ENCODE measurements around the gene MAMLD1. TPM values are rescaled to one million over a fixed set of nuclear protein-coding genes. Genes with fewer than 3 reads are reported as not detected.
"Not testable (repeated sequence)": the region's sequence is repeated elsewhere in the genome, so short reads cannot be mapped to it uniquely, and the experiment has no call there.

MAMLD1 gene
- total RNA-seq, 1 experiment from 2014 or later, result 5.5 TPM

DNA sequence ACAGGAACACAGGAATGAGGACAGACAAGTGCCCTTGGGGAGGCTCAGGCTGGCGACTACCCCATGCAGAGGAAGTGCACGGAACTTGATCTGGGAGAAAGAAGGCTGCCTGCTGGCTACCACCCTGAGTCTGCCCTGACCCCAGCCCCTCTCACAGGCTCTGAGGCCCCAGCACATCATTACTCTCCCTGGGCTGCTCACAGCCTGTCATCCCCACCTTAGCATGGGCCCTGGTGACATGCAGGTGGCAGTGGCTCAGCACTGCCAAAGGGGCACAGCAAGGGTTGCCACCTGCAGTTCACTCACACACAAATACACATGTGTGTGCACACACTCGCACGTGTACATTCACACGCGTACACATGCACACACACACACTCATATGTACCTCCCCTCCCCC lies 26.1 kb upstream of the MAMLD1 start:
- no peak overlapping the region for H3K4me3 ChIP-seq
- no peaks in the 10 kb centered on the region for H3K27me3 ChIP-seq
- H3K9me3 ChIP-seq (replicated peaks), result no peaks in the 10 kb centered on the region
- no peak overlapping the region for H3K27ac ChIP-seq
- DNase-seq, result no peak
- H3K4me1 ChIP-seq, result no peaks in the 10 kb centered on the region
- H3K36me3 ChIP-seq, result no peaks in the 10 kb centered on the region

DNA sequence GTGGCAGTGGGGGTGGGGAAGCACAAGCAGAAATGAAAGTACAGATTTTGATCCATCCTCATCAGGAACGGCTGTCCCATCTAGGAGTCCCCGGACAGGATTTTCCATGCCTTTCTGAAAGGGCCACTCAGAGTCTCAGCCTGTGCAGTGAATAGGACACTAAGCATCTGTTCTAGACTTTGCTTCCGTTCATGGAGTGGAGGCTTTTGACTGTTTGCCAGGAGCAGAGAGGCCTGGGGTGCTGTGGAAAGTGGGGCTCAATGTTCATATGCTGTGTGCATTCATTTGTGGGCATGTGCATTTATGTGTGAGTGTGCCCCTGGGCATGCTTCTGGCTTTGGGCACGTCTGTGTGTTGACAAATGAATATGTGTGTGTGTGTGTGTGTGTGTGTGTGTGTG lies 25.6 kb upstream of the MAMLD1 start:
- no peaks in the 10 kb centered on the region for H3K9me3 ChIP-seq (replicated peaks)
- no peak overlapping the region for H3K4me3 ChIP-seq
- H3K27me3 ChIP-seq, result no peaks in the 10 kb centered on the region
- no peak for DNase-seq
- no peaks in the 10 kb centered on the region for H3K36me3 ChIP-seq
- no peaks in the 10 kb centered on the region for H3K4me1 ChIP-seq
- H3K27ac ChIP-seq, result no peak overlapping the region

DNA sequence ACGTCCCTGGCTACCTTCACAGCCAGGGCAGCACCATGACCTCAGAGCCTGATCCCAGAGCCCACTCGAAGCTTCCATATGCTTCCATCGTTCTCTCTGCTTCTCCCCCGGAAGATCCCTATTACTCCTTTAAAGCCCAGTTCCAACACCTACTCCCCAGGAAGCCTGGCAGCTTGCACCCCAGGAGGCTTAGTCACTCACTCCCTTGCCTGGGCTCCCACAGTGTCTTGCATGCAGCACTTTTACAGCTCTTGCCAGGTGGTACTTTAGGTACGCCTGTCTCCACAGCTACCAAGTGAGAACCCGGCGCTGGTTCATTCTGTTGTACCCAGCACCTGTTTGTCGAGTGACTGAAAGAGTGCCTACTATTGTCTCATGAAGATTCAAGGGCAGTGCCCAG lies 24.5 kb upstream of the MAMLD1 start:
- Histone ChIP-seq H3K27me3 (no peaks in the 10 kb centered on the region), H3K27ac (no peak overlapping the region), H3K36me3 (no peaks in the 10 kb centered on the region), H3K4me1 (no peaks in the 10 kb centered on the region), H3K9me3 (replicated peaks) (no peaks in the 10 kb centered on the region), H3K4me3 (no peak overlapping the region)
- DNase-seq, result no peak

DNA sequence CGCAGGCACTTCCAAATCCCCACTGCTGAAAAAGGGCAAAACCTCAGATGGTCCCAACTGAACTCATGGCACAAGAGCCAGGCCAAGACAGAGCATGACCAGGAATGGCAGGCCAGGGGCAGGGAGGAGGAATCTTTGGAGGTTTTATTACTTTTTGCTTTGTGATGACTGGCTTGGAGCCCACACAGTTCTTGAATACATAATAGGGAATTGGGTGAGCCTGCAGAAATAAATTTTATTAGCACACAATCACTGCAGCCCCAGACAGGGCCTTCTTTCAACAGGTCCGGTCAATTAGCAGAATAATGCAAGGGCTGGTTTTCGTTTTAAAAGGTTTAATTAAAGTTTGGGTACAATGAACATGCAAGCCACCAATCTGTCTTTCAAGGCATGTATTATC lies 23.4 kb upstream of the MAMLD1 start:
- no peaks in the 10 kb centered on the region for H3K36me3 ChIP-seq
- H3K9me3 ChIP-seq (replicated peaks), result no peaks in the 10 kb centered on the region
- H3K27ac ChIP-seq, result no peak overlapping the region
- no peak for DNase-seq
- no peak overlapping the region for H3K4me3 ChIP-seq
- no peaks in the 10 kb centered on the region for H3K4me1 ChIP-seq
- no peaks in the 10 kb centered on the region for H3K27me3 ChIP-seq

DNA sequence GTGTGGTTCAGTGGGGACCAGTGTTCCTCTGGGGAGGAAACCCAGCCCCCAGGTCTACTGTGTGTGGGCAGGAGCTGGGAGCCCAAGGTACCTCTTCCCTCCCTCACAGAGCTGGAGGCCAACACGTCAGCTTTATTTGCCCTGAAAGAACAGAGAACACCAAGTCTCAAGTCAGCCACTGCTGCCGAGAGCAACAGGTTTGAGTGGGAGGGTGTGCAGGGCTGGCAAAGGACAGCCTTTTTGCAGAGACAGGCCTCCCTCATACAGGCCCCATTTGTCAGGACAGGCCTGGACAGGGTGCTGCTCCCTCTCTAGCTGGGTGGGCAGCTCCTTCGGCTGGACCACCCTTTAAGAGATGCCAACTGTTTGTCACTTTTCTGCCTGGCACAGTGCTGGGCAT lies 22.8 kb upstream of the MAMLD1 start:
- H3K36me3 ChIP-seq, result not testable (repeated sequence)

DNA sequence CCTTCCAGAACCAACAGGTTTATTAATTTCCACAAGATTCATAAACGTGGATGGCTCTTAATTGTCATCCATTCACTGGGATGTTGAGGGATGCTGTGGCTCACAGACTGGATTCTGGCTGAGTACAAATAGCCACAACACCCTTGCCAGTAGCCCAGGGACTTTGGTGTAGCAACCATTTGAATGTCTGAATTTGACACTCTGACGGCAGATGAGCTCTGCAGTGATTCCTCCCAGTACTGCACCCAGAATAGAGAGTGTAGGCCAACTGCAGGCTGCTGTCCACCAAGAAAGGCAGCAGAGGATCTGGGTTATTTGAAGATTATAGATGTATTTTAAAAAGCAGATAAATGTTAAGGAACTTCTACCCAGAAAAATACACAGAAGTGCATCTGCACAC lies 15.6 kb upstream of the MAMLD1 start:
- H3K36me3 ChIP-seq, result no peaks in the 10 kb centered on the region
- H3K4me1 ChIP-seq, result peaks cover 21% of the 10 kb centered on the region
- no peak overlapping the region for H3K27ac ChIP-seq
- H3K27me3 ChIP-seq, result no peaks in the 10 kb centered on the region
- H3K9me3 ChIP-seq (replicated peaks), result no peaks in the 10 kb centered on the region
- H3K4me3 ChIP-seq, result no peak overlapping the region
- DNase-seq, result no peak

More for the DNA sequence above, 22.8 kb upstream of the MAMLD1 start:
- not testable (repeated sequence) for H3K4me3 ChIP-seq; DNase-seq; H3K4me1 ChIP-seq; H3K9me3 ChIP-seq (replicated peaks); H3K27ac ChIP-seq; H3K27me3 ChIP-seq

DNA sequence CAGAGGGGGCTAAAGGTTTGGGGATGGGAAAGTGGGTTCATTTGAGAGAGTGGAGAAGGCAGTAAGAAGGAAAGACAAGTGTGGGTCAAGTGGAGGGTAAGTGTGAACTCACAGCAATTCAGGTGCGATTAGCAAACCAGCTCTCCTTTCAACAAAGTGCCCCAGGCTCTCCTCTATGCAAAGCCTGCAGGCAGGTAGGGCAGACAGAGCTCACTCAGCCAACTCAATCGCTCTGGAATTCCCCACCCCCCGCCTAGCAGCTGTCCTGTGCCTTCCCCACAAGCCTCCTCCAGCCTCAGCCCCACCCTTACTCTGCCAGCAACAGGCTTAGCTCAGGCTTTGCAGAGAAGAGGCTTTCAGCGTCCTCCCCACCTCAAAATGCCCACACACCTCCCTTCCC lies 14.8 kb upstream of the MAMLD1 start:
- peak; percentile 77 to 78 for DNase-seq
- Histone ChIP-seq H3K4me1 (peaks cover 21% of the 10 kb centered on the region), H3K36me3 (no peaks in the 10 kb centered on the region), H3K27ac (peak overlapping the region; percentile 22; the same call in 1 of the 2 replicates), H3K27me3 (no peaks in the 10 kb centered on the region), H3K4me3 (no peak overlapping the region), H3K9me3 (replicated peaks) (no peaks in the 10 kb centered on the region)

DNA sequence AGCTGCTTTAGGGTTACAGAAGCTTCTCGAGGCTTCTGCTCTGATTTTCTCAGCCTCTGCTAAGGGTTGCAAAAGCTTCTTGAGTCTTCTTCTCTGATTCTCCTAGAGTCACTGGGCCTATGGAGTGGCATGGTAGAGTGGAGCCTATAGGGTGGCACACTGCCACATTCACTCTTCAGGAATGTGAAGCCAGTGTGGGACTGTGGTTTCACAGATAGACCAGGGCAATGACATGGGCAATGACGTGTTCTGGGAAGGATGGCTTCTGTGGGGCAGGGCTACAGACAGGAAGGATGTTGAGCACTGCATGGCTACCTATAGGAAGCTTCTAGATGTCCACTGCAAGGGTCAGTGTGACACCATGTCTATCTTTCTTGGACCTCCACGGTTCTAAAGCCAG lies 11.0 kb upstream of the MAMLD1 start:
- peak; percentile 13 to 35 for DNase-seq
- no peaks in the 10 kb centered on the region for H3K27me3 ChIP-seq
- no peaks in the 10 kb centered on the region for H3K9me3 ChIP-seq (replicated peaks)
- H3K36me3 ChIP-seq, result no peaks in the 10 kb centered on the region
- H3K27ac ChIP-seq, result 0 out of 2 replicates have a peak overlapping the region, but pooled peaks have one; percentile 16
- peaks cover 21% of the 10 kb centered on the region for H3K4me1 ChIP-seq
- H3K4me3 ChIP-seq, result no peak overlapping the region

DNA sequence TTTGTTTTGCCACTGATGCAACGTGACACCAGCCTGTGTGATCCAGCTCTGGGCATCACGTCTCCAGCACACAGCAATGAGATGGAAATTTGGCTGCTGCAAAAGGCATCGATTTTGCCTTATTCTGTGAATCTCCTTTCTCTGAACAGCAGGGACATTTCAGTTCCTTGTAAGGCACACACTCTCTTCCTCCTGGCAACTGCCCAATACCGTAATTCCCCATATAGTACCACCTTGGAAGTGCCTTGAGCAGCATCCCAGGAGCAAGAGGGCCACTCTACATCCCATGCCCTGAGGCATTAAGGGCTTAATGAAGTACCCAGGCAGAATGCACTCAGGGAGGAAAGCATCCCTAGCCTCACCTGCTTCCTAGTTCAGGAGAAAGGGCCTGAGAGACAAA lies 10.5 kb upstream of the MAMLD1 start:
- Histone ChIP-seq H3K9me3 (replicated peaks) (no peaks in the 10 kb centered on the region), H3K36me3 (no peaks in the 10 kb centered on the region), H3K4me1 (peaks cover 20% of the 10 kb centered on the region), H3K27me3 (no peaks in the 10 kb centered on the region), H3K4me3 (no peak overlapping the region), H3K27ac (0 out of 2 replicates have a peak overlapping the region, but pooled peaks have one; percentile 16)
- DNase-seq, result peak in 1 of 2 experiments; percentile 39

DNA sequence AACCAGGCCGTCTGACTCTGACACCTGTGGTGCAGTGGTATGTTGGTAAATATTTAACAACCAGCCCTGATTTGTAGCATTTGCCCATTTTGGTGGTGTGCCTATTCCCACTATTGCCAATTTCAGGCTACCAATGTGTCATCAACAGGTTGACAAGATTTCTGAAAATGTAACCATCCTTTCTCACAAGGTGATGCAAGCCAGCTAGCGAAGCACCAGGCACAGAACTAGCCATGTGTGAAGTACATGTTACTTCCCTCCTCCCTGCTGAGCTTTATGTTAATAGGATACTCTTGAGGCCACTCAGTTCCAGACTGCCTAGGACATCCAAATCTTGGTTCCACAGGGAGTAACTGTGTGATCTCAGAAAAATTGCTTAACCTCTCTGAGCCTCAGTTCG lies 7.2 kb upstream of the MAMLD1 start:
- DNase-seq, result no peak
- Histone ChIP-seq H3K4me1 (no peaks in the 10 kb centered on the region), H3K9me3 (replicated peaks) (no peaks in the 10 kb centered on the region), H3K27me3 (no peaks in the 10 kb centered on the region), H3K4me3 (no peak overlapping the region), H3K36me3 (no peaks in the 10 kb centered on the region), H3K27ac (no peak overlapping the region)

DNA sequence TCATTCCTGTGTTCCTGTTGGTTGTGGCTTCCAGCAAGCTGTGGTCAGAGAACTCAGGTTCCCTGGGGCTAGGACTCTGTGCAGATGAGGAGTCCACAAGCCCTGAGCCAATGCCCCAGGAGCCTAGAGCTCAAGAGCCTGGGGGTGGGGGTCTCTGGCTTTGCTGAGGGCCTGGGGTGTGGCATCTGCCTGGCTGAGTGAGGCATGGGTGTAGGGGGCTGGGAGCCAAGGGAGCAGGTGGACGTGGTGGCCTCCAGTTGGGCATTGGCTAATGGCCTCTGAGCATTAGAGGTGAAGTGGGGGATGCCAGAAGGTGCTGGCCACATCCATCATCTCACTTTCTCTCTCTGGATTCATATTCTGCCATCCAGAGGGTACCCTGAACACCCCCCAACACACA lies 5.3 kb upstream of the MAMLD1 start:
- no peak for DNase-seq
- Histone ChIP-seq H3K4me3 (no peak overlapping the region), H3K27ac (no peak overlapping the region), H3K27me3 (no peaks in the 10 kb centered on the region), H3K9me3 (replicated peaks) (no peaks in the 10 kb centered on the region), H3K36me3 (no peaks in the 10 kb centered on the region), H3K4me1 (no peaks in the 10 kb centered on the region)

DNA sequence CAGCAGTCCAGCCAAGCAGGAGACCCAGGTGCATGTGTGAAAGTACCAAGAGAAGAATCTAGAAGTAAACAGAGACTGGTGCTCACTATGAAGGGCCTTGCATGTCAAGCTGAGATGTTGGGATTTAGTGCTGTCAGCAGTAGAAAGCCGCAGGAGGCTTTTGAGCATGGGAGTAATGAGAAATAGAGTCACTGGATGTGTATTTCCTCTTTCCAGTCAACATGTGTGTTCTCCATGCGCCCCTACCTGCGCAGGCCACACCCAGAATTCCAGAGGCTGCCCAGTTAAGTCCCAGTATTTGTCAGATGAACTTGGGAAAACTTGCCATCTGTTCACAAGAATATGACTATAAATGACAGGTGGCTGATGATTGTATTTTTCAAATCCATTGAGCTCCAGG lies 4.5 kb upstream of the MAMLD1 start:
- H3K4me1 ChIP-seq, result no peaks in the 10 kb centered on the region
- H3K9me3 ChIP-seq (replicated peaks), result no peaks in the 10 kb centered on the region
- H3K27ac ChIP-seq, result no peak overlapping the region
- no peaks in the 10 kb centered on the region for H3K36me3 ChIP-seq
- H3K4me3 ChIP-seq, result no peak overlapping the region
- H3K27me3 ChIP-seq, result no peaks in the 10 kb centered on the region
- DNase-seq, result no peak

DNA sequence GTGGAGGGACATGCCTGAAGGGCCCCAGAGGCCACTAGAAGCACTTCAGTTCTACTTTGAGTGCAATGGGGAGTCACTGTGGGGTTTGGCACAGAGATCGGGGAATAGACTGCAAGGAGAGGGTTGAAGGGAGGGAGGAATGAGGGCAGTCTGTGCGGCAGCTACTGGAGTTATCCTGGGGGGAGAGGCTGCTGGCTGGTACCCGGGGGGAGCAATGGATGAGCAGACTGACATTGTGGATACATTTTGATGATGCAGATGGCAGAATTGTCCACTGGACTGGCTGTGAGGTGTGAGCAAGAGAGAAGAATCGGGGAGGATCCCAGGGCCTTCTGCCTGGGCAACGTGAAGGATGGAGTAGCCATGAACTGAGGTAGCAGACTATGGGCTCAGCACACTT lies 2.8 kb upstream of the MAMLD1 start:
- H3K4me1 ChIP-seq, result no peaks in the 10 kb centered on the region
- no peaks in the 10 kb centered on the region for H3K36me3 ChIP-seq
- H3K9me3 ChIP-seq (replicated peaks), result no peaks in the 10 kb centered on the region
- no peaks in the 10 kb centered on the region for H3K27me3 ChIP-seq
- H3K27ac ChIP-seq, result no peak overlapping the region
- H3K4me3 ChIP-seq, result no peak overlapping the region
- DNase-seq, result no peak

DNA sequence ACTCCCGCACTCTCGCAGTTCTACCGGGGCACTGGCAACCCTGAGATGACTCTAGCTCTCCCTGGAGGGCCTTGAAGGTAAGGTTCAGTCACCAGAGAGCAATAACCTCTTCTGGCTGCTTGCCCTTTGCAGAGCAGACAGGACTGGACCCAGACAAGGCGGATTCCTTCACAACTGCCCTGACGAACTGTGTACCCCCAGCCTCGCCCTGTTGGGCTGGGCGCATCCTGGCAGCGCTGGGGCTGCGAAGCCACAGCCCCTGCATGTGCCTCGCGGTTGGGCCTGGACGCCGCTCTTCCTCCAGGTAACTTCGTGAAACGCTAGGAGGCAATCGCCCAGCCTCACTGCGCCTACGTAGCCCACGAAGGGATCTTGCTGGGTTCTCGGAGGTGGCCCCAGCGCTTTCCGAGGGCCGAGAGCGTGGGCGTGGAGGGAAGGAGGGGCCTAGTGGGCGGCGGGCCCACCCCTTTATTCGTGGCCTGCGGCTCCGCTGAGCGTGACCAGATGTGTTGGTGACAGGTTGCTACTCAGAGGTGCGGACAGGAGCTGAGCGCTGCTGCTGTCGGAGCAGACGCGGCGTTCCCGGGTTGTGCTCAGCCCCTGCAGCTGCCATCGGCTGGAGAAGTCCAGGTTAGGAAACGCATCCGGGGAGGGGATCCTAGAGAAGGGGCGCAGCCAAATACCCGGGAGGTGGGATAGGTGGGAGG lies 1.9 kb upstream of the MAMLD1 start:
- no peaks in the 10 kb centered on the region for H3K27me3 ChIP-seq
- no peaks in the 10 kb centered on the region for H3K36me3 ChIP-seq
- H3K4me3 ChIP-seq, result no peak overlapping the region
- no peaks in the 10 kb centered on the region for H3K9me3 ChIP-seq (replicated peaks)
- no peak overlapping the region for H3K27ac ChIP-seq
- DNase-seq, result no peak
- no peaks in the 10 kb centered on the region for H3K4me1 ChIP-seq

DNA sequence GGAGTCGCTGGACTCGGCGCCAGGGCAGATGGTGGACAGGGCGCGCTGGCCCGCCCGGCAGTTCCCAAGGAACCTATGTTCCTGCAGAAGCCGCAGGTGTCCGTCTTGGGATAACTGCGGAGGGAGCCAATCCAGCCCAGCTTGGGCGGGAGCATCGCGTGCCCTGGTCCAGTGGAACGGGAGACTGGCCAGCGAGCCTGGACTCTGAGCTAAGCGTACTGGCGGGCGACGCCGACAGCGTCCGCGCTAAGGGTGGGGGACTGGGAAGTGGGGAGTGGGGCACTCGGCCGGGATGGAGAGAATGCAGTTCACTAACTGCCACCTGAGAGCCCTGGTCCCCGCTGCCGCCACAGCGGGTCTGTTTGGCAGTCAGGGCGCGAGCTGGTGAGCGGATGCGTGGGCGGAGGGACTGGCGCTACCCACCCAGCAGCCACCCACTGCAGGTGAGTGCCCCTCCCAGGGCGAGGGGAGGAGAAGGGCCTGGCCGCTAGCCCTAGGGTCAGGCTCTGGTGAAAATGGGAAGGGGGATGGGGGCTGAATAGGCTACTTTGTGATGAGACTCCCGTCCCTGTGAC lies 1.3 kb upstream of the MAMLD1 start:
- Histone ChIP-seq H3K27me3 (no peaks in the 10 kb centered on the region), H3K9me3 (replicated peaks) (no peaks in the 10 kb centered on the region), H3K4me3 (peak overlapping the region; percentile 67), H3K27ac (no peak overlapping the region; the same call in 1 of the 2 replicates), H3K36me3 (no peaks in the 10 kb centered on the region), H3K4me1 (no peaks in the 10 kb centered on the region)
- DNase-seq, result no peak

All from SJCRH30 (cell line).